T-helper 1 cell treated with Interleukin-12 subunit alpha and Interleukin-12 subunit beta and Interleukin-4 antibody, amounts not matched to agents 30 ng/mL and 1 ng/mL, for 36 hours (primary cell): Measurements from ENCODE around the gene SLC44A1. TPM values are rescaled to one million over a fixed set of nuclear protein-coding genes. Genes with fewer than 3 reads are reported as not detected.

Source experiments
- intact Hi-C: fragments of 100-400 bp; cut with micrococcal nuclease; formaldehyde crosslinking; loops from one replicate; pipeline ENCODE4 v1.15.1; 2024
- total RNA-seq: library from RNA; stranded (reverse); gene quantifications from 2 replicates; pipeline ENCODE4 v1.2.3, GENCODE V29; 2022

Gene SLC44A1
- total RNA-seq, 1 donor from 2014 or later: 8.7 TPM

- intact Hi-C loops: loop anchor here (1.0 kb wide), 1 partner anchor 8 kb away; no protein-coding TSS in a partner anchor
These were observed 132.4 kb downstream of the SLC44A1 start for GRCh38 chr9:105376893-105377292.

GRCh38 chr9:105385381-105385985, 141.0 kb downstream of the SLC44A1 start:
- intact Hi-C loops: loop anchor here (1.0 to 2.0 kb wide), 5 partner anchors 9 to 258 kb away; no protein-coding TSS in a partner anchor

- intact Hi-C loops: no loop called here
These were observed 145.3 kb downstream of the SLC44A1 start for GRCh38 chr9:105389796-105390195.

DNA sequence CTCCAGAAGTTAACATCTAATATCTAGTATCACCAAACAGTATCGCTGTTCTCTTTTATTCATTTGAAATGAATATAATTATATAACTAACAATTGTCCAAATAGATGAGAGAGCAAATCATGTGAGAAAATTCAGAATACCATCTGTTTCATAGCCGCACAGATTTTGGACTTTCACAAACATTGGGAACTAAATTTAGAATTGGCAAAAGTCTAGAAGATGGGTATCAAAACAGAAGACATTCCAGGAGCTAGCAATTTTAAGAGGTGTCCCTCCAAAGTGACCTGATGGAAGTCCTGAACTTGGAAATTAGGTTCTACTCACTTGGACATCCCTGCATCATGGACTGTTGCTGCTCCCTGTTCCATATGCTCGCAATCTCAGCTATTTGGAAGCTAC, 146.4 kb downstream of the SLC44A1 start:
- intact Hi-C loops: no loop called here

- intact Hi-C loops: no loop called here
These were observed 146.8 kb downstream of the SLC44A1 start for GRCh38 chr9:105391288-105391687.

- intact Hi-C loops: no loop called here
These were observed 148.1 kb downstream of the SLC44A1 start for GRCh38 chr9:105392531-105392930.

- intact Hi-C loops: no loop called here
These were observed 149.3 kb downstream of the SLC44A1 start for GRCh38 chr9:105393576-105394344.

DNA sequence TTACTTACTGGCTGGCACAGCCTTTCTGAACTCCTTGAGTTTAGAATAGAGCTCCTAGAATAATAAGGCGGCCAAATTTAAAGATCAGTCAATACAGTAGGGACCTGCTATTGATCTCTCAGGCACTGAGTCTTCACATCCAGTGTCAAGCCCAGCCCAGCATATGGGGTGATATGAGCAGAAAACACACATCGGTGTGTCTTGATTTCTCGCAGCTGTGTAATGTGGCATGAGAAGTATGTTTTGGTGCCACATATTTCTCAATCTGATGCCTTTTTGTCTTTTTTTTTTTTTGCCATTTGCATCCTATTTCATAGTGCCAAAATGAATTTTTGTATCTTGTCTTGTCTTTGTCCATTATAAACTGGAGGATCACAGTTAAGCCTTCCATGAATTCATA, 152.0 kb downstream of the SLC44A1 start:
- intact Hi-C loops: no loop called here

DNA sequence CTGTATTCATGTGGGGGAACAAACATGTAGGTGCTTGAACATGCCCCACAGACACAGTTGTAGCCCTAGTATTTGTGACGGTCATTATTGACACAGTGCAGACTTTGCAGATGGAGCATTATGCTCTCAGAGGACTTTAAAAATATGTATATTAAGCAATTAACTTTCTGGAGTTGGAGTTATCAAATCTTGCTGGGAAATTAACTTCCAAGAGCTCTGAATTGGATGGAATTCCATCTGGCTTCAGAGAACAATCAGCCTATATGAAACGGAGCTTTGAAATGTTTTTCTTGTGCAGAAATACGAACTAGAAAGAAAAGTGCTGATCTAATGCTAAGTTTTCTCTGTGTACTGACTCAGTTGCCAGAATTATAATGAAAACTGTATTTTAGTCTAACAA, 152.4 kb downstream of the SLC44A1 start:
- intact Hi-C loops: no loop called here

GRCh38 chr9:105399117-105399516, 154.7 kb downstream of the SLC44A1 start:
- intact Hi-C loops: no loop called here

- intact Hi-C loops: no loop called here
These were observed 157.2 kb downstream of the SLC44A1 start for GRCh38 chr9:105401651-105402050.

GRCh38 chr9:105403552-105404248, 159.2 kb downstream of the SLC44A1 start:
- intact Hi-C loops: no loop called here

DNA sequence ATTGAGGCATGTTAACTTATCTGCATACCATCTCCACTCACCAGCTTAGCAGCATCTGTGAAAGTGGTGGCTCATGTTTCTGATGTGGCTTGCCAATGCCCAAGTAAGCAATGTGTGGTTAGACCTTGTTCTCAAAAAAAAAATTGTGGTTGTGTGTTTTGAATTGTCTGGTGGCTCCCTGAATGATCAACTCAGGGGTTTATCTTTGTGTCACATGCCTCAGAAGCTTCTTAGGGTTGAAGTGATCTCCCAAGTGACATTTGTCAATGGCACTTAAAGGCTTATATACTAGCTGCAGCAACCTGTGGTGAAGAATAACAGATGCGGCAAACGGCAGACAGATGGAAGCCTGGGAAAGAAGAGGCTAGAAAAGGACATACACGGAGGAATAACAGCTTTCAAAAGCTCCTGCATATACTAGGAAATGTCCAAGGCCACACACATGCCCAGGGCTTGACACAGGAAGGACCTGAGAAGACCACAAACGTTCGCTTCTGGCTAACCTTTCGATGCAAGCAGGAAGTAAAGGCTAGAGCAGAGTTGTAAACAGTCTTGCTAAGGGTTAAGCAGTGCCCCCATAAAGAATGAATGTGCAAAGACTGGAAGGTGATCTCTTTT, 161.2 kb downstream of the SLC44A1 start:
- intact Hi-C loops: loop anchor here (1.0 to 5.0 kb wide), 9 partner anchors 10 to 658 kb away; partner anchors contain the start of genes FSD1L, NIPSNAP3A and NIPSNAP3B

DNA sequence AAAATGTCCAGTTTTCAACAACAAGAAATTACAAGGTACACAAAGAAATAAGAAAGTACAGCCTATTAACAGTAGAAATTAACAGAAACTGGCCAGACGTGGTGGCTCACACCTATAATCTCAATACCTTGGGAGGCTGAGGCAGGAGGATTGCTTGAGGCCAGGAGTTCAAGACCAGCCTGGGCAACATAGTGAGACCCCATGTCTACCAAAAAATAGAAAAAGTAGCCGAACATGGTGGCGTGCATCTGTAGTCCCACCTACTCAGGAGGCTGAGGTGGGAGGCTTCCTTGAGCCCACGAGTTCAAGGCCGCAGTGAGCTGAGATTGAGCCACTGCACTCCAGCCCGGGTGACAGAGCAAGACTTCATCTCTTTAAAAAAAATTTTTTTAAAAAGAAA, 161.9 kb downstream of the SLC44A1 start:
- intact Hi-C loops: loop anchor here (5.0 kb wide), 1 partner anchor 644 kb away; the partner anchor contains the start of gene NIPSNAP3B

GRCh38 chr9:105413525-105413924, 169.1 kb downstream of the SLC44A1 start:
- intact Hi-C loops: loop anchor here (10.0 kb wide), 1 partner anchor 1319 kb away; the partner anchor contains the start of gene SMC2

DNA sequence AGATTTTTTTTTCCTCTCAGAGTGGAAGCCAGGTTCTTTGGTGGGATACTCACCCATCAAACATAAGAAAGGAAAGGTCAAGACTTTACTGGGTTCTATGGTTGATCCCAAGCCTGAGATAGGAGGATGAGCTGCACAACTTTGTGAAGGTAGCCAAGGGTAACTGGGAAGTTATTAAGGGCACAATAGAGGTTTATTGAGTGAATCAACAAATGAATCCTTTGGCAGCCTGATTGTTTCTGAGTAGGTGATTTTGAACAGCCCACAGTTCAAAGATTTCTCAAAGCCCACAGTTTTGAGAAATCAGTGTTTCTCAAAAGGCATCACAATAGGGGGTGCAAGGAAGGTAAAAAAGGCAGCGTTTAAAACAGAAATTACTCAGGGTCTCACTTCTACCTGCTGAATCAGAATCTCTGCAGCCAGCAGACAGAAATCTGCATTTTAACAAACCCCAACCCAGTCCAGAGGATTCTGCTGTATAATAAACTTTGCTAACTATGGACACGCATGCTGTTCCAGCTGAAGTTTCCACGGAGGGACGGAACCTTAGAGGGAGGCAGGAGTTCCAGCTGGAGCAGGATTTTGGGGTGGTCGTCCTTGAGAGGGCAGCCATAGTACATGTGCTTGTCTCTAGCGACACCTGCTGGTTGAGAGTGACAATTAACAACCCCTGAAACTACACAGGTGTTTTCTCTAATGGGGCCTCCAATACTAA, 170.7 kb downstream of the SLC44A1 start:
- intact Hi-C loops: loop anchor here (1.0 to 10.0 kb wide), 10 partner anchors 10 to 1320 kb away; partner anchors contain the start of genes NIPSNAP3A, SLC44A1 and SMC2

GRCh38 chr9:105415662-105415980, 171.2 kb downstream of the SLC44A1 start:
- intact Hi-C loops: loop anchor here (1.0 to 10.0 kb wide), 10 partner anchors 10 to 1321 kb away; partner anchors contain the start of genes NIPSNAP3A, SLC44A1 and SMC2

- intact Hi-C loops: loop anchor here (10.0 kb wide), 1 partner anchor 1322 kb away; the partner anchor contains the start of gene SMC2
These were observed 172.4 kb downstream of the SLC44A1 start for GRCh38 chr9:105416840-105417239.

GRCh38 chr9:105418588-105419500, 174.4 kb downstream of the SLC44A1 start:
- intact Hi-C loops: loop anchor here (10.0 kb wide), 1 partner anchor 1324 kb away; the partner anchor contains the start of gene SMC2
